IMR-90 (cell line): Measurements from ENCODE around the gene LRRC73.

ENCODE experiments used
- FOS ChIP-seq: fragments of 150-350 bp; IDR thresholded peaks from 2 replicates; pipeline ENCODE4 v1.6.1; 2016; ENCODE audit warnings: low read depth, low read length
- MAFK ChIP-seq: IDR thresholded peaks from 2 replicates; pipeline ENCODE4 v1.6.1; 2012; ENCODE audit warnings: low read depth, low read length, improper control_type of control experiment
- MXI1 ChIP-seq: IDR thresholded peaks from 2 replicates; pipeline ENCODE4 v1.6.1; 2012; ENCODE audit warnings: low read depth, mild to moderate bottlenecking, low read length, moderate library complexity, borderline replicate concordance
- POLR2A ChIP-seq: IDR thresholded peaks from 2 replicates; pipeline ENCODE4 v1.6.1; 2012; ENCODE audit warnings: mild to moderate bottlenecking, low read depth, low read length
- RAD21 ChIP-seq: IDR thresholded peaks from 2 replicates; pipeline ENCODE4 v1.6.1; 2012; ENCODE audit warnings: low read length, improper control_type of control experiment
- SMC3 ChIP-seq: fragments of 150-350 bp; IDR thresholded peaks from 2 replicates; pipeline ENCODE4 v1.6.1; 2016; ENCODE audit warnings: low read depth, mild to moderate bottlenecking, antibody characterized with exemption, low read length, moderate library complexity
- TF ChIP-seq, protein P1 (sequence below): conservative IDR thresholded peaks from 2 replicates; pipeline ENCODE4 v1.5.1; 2012; ENCODE audit warnings: mild to moderate bottlenecking, low read depth, low read length, improper control_type of control experiment

DNA sequence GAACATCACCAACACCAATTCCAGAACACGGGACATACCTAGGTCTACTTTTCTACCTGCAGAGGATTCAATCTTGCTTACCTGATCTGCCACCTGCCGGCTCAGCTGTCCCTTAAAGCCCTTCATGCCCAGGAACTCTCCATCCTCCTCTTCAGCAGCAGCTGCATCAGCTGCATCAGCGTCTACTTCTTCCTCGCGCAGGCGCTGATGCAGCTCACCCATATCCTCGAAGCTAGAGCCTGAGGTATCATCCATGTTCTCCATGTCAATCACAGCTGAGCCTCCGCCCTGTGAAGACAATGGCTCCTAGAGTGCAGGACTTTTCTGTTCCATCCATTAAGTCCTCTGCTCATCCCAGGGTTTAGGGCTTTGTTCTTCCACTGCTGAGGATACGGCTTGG lies 5.7 kb upstream of the LRRC73 start:
- TF ChIP-seq, protein P1, sequence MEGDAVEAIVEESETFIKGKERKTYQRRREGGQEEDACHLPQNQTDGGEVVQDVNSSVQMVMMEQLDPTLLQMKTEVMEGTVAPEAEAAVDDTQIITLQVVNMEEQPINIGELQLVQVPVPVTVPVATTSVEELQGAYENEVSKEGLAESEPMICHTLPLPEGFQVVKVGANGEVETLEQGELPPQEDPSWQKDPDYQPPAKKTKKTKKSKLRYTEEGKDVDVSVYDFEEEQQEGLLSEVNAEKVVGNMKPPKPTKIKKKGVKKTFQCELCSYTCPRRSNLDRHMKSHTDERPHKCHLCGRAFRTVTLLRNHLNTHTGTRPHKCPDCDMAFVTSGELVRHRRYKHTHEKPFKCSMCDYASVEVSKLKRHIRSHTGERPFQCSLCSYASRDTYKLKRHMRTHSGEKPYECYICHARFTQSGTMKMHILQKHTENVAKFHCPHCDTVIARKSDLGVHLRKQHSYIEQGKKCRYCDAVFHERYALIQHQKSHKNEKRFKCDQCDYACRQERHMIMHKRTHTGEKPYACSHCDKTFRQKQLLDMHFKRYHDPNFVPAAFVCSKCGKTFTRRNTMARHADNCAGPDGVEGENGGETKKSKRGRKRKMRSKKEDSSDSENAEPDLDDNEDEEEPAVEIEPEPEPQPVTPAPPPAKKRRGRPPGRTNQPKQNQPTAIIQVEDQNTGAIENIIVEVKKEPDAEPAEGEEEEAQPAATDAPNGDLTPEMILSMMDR, result no peak
- TF ChIP-seq RAD21 (no peak), MAFK (no peak), MXI1 (no peak), POLR2A (no peak), SMC3 (no peak), FOS (no peak)
